Activated CD8-positive, alpha-beta T cell treated with anti-CD3 and anti-CD28 coated beads for 36 hours (primary cell): ENCODE data around the gene KNG1. TPM values are rescaled to one million over a fixed set of nuclear protein-coding genes. Genes with fewer than 3 reads are reported as not detected.

Experiments
- ATAC-seq: fragments of 200-7000 bp; cut with Tn5 transposase; one replicate; pipeline ENCODE4 v1.10.0; 2021; ENCODE audit warnings: mild to moderate bottlenecking, moderate library complexity
- CTCF ChIA-PET: fragments of 350-600 bp; sonication (Branson Sonifier 250); formaldehyde crosslinking; loops from one replicate; lab custom pipeline; 2021; ENCODE audit warnings: antibody characterized with exemption; lab: Charles Lee
- POLR2A ChIA-PET: fragments of 350-600 bp; sonication (Branson Sonifier 250); formaldehyde crosslinking; loops from one replicate; lab custom pipeline; 2021; ENCODE audit warnings: antibody characterized with exemption; lab: Charles Lee
- DNase-seq: peaks from one replicate; pipeline ENCODE4 v3.0.0-alpha.2; 2020
- H3K27ac Mint-ChIP-seq: one replicate; pipeline ENCODE4 v1.8.0; 2021; ENCODE audit warnings: mild to moderate bottlenecking, mixed read lengths
- H3K27me3 Mint-ChIP-seq: one replicate; pipeline ENCODE4 v1.8.0; 2021; ENCODE audit warnings: mixed read lengths
- H3K36me3 Mint-ChIP-seq: one replicate; pipeline ENCODE4 v1.8.0; 2021; ENCODE audit warnings: low read depth, mixed read lengths
- H3K4me1 Mint-ChIP-seq: one replicate; pipeline ENCODE4 v1.8.0; 2021; ENCODE audit warnings: low read depth, mixed read lengths
- H3K4me3 Mint-ChIP-seq: one replicate; pipeline ENCODE4 v1.8.0; 2021; ENCODE audit warnings: mild to moderate bottlenecking, moderate library complexity, mixed read lengths
- H3K9me3 Mint-ChIP-seq: one replicate; pipeline ENCODE4 v1.8.0; 2021; ENCODE audit warnings: mixed read lengths
- intact Hi-C: fragments of 100-400 bp; cut with micrococcal nuclease; formaldehyde crosslinking; loops from one replicate; pipeline ENCODE4 v1.10.0; 2022
- microRNA-seq: library from miRNA; unstranded; fragments of <30 nt; microRNA quantifications from one replicate; pipeline ENCODE4 v1.2.0, GENCODE V29; 2022; ENCODE audit warnings: borderline microRNAs expressed, borderline replicate concordance
- total RNA-seq, 2 experiments: library from RNA; stranded (reverse); gene quantifications; one replicate each; pipeline ENCODE4 v1.2.3, GENCODE V29; 2021
- TF ChIP-seq, protein P1 (sequence below): fragments of 200-600 bp; IDR thresholded peaks from one replicate; pipeline ENCODE4 v1.8.0; 2022; ENCODE audit warnings: antibody characterized with exemption, mild to moderate bottlenecking

KNG1 gene
- total RNA-seq, 2 experiments from 2014 or later: not detected

DNA sequence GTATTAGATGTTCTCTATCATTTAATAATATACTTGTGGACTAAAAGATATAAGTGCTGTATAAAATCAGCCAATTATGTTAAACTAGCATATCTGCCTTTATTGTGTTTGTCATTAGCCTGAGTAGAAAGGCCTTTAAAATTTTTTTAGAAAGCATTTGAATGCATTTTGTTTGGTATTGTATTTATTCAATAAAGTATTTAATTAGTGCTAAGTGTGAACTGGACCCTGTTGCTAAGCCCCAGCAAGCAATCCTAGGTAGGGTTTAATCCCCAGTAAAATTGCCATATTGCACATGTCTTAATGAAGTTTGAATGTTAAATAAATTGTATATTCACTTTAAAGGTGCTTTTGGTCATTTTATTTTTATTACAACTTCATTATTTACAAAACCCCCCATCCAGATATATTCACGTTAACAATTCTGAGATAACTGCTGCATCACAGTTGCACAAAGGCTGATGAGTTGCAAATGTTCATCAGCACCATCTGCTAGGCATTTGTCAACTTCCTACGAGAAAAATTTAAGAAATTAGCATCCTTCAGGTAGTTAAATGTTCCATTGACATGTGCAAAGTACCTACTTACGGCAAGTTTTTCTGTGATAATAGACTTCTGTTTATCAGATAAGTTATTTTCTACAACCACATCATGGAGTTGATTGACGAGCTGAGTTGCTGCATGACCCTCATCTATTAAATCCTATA is 72.5 kb downstream of the KNG1 start:
- peaks cover 41% of the 10 kb centered on the region for H3K4me1 Mint-ChIP-seq
- H3K27me3 Mint-ChIP-seq: no peaks in the 10 kb centered on the region
- TF ChIP-seq, protein P1, sequence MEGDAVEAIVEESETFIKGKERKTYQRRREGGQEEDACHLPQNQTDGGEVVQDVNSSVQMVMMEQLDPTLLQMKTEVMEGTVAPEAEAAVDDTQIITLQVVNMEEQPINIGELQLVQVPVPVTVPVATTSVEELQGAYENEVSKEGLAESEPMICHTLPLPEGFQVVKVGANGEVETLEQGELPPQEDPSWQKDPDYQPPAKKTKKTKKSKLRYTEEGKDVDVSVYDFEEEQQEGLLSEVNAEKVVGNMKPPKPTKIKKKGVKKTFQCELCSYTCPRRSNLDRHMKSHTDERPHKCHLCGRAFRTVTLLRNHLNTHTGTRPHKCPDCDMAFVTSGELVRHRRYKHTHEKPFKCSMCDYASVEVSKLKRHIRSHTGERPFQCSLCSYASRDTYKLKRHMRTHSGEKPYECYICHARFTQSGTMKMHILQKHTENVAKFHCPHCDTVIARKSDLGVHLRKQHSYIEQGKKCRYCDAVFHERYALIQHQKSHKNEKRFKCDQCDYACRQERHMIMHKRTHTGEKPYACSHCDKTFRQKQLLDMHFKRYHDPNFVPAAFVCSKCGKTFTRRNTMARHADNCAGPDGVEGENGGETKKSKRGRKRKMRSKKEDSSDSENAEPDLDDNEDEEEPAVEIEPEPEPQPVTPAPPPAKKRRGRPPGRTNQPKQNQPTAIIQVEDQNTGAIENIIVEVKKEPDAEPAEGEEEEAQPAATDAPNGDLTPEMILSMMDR: no peak
- peak; percentile 7 for ATAC-seq
- peaks cover 72% of the 10 kb centered on the region for H3K36me3 Mint-ChIP-seq
- DNase-seq: no peak
- peak overlapping the region; percentile 78 for H3K27ac Mint-ChIP-seq
- intact Hi-C loops: loop anchor here (5.0 kb wide), 1 partner anchor 852 kb away; the partner anchor contains the start of gene TRA2B
- H3K9me3 Mint-ChIP-seq: no peaks in the 10 kb centered on the region
- H3K4me3 Mint-ChIP-seq: no peak overlapping the region
- ChIA-PET POLR2A (interaction anchor here (0.5 to 4.3 kb wide), 19 partner anchors 9 to 855 kb away, joined by 3 to 80 read pairs (median 5); partner anchors contain the start of genes RFC4 and TRA2B), CTCF (interaction anchor here (1.3 kb wide), 1 partner anchor 173 kb away, joined by 4 read pairs; no protein-coding TSS in a partner anchor)

DNA sequence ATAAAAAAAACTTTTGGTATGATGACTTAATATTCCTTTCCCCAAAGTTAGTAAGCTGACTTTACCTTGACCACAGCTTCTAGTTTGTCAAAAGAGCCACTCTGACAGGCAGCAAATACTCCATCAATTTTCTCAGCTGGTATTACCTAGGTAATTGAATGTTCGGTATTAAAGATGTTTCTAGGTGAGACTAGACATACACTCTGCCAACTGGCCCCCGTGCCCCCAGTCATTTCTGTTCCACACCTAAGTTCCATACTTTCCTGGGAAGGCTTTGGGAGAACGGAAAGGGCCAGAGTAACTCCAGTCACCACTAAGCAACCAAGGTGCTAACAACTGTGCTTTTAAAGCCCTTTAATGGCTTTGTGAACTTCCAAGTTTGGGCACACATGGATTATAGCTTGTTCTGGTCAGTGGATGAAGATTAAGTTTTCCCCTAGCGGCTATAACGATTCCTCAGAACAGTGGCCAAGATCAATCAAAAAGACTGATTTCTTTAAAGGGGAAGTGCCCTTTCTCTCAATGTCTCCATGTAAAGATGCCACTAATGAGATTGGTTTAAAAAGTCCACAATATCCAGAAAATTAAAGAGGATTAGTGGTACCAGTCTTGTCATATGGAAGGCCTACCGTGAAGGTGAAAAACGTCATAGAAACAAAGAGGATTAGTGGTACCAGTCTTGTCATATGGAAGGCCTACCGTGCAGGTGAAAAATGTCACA is 73.3 kb downstream of the KNG1 start:
- POLR2A ChIA-PET: interaction anchor here (0.5 to 4.3 kb wide), 18 partner anchors 7 to 856 kb away, joined by 3 to 80 read pairs (median 4); partner anchors contain the start of genes EIF4A2, RFC4 and TRA2B

More for the DNA sequence above, 73.3 kb downstream of the KNG1 start:
- ATAC-seq (peak; percentile 29), DNase-seq (peak; percentile 21)
- CTCF ChIA-PET: interaction anchor here (1.3 kb wide), 1 partner anchor 173 kb away, joined by 4 read pairs; no protein-coding TSS in a partner anchor
- Mint-ChIP-seq H3K36me3 (peaks cover 69% of the 10 kb centered on the region), H3K27ac (peak overlapping the region; percentile 61), H3K9me3 (no peaks in the 10 kb centered on the region), H3K4me3 (no peak overlapping the region), H3K4me1 (peaks cover 38% of the 10 kb centered on the region), H3K27me3 (no peaks in the 10 kb centered on the region)
- intact Hi-C loops: no loop called here
- TF ChIP-seq, protein P1: no peak

Small RNAs within 50 kb of the gene (microRNA-seq; reads per million reads assigned to microRNA genes)
- 55.1 reads per million, percentile 61 among the genes with 10 or more reads in this experiment for gene MIR1248

Other genes with a start within 250 kb of the KNG1 start
- 1 to 10 TPM; 1.4 to 2.6 TPM for gene CRYGS, start 173.0 kb upstream of the KNG1 start, total RNA-seq
- gene TBCCD1, start 150.0 kb upstream of the KNG1 start, total RNA-seq: 10 to 100 TPM in 1 of 2 experiments, 1 to 10 TPM in 1; 9.8 to 10.8 TPM
- 10 to 100 TPM; 30.0 to 31.5 TPM for gene DNAJB11, start 146.6 kb upstream of the KNG1 start, total RNA-seq
- not detected for gene AHSG, start 104.3 kb upstream of the KNG1 start, total RNA-seq
- not detected for gene FETUB, start 77.0 kb upstream of the KNG1 start, total RNA-seq
- gene HRG, start 51.3 kb upstream of the KNG1 start, total RNA-seq: not detected
- 100 to 1,000 TPM; 450 to 466 TPM for gene EIF4A2, start 66.2 kb downstream of the KNG1 start, total RNA-seq
- gene RFC4, start 89.1 kb downstream of the KNG1 start, total RNA-seq: 100 to 1,000 TPM; 110 to 125 TPM
- not detected for gene ADIPOQ, start 125.4 kb downstream of the KNG1 start, total RNA-seq
- gene ST6GAL1, start 213.2 kb downstream of the KNG1 start, total RNA-seq: 10 to 100 TPM; 84.6 to 99.2 TPM